ENCODE measurements around the gene ULBP1.
"Not testable (repeated sequence)": the region's sequence is repeated elsewhere in the genome, so short reads cannot be mapped to it uniquely, and the experiment has no call there.

ULBP1 gene

DNA sequence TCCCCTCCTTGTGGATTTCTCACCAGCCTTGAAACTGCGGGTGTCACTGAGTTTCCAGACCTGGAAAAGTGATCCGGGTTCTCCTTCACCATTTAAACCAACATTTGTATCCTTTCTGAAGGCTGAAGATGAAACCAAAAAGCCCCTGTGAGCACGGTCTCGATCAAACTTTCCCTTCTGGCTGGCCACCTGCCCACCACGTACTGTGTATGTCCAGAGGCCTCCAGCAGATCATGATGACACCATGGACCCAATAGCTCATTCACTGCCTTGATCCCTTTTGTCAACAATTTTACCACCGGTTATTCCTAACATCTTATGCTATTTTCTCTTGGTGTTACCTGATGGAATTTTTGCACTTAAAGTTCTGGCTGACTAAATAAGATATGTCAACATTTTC lies 15.6 kb downstream of the ULBP1 start:
- DNase-seq, result no peak

DNA sequence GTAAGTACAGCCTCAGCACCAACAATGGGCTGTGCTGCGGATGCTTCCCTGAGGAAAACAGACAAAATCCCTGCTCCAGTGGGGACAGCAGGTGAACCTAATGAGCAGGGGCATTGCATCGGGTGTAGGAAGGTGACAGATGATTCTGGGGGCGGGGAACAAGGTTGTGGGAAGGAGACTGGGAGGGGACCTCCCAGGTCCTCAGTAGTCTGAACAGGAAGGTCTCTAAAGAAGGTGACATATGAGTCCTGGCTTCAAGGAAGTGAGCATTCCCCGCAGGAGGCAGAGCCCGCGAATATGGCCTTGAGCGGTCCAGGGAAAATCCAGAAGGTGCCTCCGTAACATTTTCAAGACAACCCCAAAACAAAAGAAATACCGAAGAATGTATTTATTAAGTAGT lies 19.4 kb downstream of the ULBP1 start:
- no peak for DNase-seq

DNA sequence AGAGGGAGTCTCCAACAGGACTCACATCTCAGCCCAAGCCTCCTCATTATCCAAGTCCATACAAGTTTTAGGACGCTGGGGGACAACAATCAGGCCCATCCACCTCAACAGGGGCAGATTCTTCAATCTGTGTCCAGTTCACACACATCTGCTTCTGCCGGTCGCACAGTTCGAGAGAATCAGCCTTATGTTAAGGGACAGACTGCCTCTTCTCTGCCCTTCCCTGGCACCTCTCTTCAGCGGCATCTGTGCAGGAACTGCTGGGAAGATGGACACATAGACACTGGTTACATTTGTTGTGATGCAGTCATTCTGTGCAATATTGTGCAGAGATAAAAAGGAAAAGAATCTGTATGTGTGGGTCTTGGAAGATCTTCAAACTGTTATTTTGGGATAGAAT lies 21.0 kb downstream of the ULBP1 start:
- DNase-seq, result no peak

DNA sequence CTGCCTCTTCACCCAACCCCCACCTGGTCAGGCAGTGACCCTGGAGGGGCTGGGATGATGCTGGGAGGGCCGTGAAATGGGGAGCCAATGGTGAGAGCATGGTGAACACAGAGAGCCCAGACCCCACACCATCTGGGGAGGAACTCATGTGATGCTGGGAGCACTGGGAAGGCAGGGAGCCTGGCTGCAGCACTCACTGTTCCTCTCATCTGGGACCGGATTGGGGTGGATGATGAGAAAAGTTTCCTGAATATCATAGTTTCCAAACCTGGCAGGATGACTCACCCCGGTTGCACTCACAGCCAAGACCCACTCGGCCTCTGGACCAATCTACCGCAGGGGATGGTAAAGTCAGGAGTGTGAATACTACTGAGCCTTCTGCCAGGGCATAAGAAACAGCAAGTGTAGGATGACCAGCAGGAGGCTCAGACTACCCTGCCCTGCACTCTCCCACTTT lies 21.8 kb downstream of the ULBP1 start:
- no peak for DNase-seq

DNA sequence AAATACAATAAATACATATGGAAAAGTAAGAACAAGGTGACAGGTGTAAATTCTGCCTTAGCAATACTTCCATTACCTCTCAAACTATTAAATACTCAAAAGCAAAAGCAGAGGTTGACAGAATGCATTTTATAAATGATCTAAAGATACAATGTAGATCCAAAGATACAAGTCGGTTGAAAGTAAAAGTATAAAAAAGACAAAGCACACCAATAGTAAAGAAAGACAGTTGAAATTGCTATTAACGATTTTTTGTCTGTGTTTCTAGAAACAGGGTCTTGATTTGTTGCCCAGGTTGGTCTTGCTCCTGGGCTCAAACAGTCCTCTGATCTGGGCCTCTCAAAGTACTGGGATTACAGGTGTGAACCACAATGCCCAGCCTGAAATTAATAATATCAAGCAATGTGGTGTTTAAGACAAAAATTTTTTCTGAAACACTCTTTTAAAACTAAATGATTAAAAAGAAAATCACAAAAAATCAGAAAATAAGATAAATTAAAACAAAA lies 23.9 kb downstream of the ULBP1 start:
- no peak for DNase-seq

DNA sequence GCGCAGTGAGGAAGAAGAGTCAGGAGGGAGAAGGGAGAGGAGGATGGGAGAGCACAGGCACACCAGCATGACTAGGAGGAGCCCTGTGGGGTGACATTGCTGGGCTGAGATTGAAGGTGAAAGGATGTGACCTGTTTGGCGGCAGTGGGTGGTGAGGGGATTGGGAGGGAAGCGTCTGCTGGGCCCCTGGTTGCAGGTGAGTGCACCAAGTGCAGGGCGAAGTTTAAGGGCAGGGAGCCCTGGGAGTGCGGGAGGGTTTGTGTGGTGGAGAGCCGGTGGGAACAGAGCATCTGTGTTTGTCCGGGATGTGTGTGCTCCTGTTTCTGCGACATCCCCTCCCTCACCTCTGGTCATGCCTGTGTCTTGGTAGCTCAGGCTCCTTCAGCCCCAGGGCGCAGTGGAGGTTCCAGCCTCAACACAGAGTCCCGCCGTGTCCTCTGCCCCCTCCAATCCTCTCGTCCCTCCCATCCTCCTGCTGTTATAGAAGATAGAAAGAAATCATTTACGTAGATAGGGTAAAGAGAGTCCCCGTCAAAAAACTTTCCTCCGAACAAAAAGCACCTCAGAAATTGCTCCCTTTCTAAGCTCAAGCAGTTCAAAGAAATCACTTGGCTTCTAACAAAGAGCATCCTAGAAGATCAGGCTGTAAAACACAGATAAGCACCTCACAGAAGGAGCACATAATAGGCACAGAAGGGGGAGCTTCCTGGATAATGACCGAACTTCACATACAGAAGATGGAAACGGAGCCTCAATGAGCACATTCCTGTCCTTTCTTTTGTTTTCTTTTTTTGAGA lies 25.0 kb downstream of the ULBP1 start:
- DNase-seq, result no peak

DNA sequence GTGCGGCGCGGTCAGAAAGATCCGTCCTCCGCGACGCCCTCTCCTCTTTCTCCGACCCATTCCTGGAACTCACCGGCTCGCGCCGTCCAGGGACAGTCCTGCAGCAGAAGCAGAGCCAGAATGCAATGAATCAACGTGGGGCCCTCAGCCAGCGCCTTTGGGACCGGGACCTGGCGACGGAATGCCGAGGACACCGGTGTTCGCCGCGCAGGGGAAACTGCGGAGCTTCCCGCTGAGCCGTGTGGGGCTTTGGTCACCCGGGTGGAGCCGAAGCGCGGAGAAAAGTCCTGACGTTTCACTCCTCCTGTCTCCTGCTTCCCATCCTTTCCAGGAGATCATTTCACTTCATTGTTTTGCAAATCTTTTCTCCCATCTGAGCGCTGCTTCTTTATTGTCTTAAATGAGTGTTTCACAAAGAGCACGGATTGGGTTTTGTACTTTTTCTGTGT lies 26.5 kb downstream of the ULBP1 start:
- DNase-seq, result no peak

DNA sequence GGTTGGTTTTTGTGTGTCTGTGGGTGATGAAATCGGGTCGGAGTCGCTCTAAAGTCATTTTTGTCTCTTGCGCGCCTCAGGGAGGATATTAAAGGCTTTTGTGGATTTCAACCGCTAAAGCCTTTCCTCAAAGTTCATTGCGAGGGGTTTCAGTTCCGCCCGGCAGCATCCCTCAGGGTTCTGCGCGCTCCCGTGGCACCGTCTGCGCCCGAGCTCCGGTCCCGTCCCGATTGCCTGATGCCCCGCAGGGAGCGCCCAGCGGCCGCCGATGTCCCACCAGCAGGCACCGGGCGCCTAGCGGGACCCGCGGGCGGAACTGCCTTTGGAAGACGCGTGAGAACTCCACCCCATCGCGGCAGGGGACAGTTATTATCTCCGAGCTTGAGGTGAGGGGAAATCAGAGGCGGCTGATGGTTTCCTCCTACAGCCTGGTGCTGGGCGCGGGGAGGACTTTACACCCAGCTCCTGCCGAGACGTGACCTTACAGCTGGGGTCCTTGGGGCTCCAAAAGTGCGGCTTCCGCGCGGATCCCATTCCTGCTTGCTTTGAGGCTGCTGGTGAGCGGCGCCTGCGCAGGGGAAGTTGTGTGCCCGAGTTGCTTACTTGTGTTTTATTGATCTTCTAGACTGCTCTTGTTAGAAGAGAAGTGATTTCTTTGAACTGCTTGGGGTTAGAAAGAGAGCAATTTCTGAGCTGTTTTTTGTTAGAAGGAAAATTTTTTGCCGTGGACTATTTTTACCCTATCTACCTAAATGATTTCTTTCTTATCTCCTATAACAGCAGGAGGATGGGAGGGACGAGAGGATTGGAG lies 27.1 kb downstream of the ULBP1 start:
- DNase-seq, result peak; percentile 31

DNA sequence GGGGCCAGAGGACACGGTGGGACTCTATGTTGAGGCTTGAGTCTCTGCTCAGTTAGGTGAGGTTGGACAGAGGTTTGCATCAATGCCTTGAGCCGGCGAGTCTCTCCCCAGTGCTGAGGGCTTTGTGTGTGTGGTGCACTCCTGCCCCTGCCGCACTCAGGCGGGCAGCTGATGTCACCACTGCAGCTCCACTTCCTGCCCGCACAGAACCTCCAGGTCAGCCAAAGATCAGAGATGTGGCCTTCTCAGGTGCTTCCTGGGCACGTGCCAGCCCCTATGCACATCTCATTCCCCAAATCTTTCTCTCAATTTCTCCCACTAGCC lies 27.7 kb downstream of the ULBP1 start:
- not testable (repeated sequence) for DNase-seq

DNA sequence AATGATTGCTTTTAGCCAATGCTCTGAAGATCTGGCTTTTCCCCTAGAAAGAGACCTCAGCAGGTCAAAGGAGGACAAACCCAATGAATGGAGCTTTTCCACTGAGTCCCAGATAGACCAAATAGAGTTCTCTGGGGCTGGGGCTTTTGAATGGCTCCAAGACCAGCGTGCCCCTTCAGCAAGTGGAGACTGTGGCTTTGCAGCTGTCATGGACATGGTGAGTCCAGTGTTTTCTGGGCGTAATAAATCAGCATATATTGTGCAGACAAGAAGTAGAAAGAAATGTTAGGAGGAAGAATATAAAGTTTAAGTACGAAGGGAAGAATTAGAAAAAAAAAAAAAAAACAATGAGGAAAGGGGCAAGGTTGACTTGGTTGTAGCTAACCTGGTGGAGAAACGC lies 28.1 kb downstream of the ULBP1 start:
- DNase-seq, result no peak

DNA sequence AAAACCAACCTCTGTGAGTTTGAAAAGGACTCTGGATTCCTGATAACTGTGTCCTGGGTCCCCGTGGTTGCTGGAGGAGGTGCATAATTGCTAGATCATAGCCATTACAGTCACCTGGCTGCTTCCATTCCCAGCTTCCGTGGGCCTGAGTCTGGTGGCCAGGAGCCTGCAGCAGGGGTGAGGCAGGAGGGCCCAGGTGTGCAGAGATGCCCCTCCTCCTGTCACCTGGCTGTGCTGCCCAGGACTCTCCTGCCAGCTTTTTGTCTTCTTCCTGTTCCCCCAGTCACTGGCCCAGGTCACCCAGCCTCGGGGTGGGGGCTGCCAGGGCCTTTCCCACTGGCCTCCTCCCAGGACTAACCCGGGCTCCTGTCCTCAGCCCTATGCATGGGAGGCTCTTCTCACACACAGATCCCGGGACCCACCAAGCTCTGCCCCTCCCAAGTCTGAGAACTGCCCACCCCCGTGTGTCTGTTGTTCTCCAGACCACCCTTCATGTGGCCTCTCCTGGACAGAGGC lies 31.6 kb downstream of the ULBP1 start:
- no peak for DNase-seq

DNA sequence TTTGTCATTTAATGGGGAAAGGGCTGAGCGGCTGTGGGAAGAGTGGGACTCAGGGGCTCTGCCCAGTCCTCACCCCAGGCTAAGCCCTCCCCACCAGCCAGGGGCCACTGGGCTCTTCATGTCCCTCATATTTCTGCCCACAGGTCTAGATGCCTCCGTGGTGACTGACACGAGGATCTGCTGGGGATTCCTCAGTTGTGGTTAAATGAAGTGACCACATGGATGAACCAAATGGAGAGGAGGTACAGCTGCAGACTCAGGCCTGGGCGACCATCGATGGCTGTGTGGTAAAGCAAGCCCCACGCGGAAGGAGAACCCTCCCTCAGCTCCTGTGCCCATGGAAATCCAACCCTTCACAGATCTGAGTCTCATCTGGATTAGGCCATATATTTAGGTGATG lies 32.2 kb downstream of the ULBP1 start:
- DNase-seq, result no peak

DNA sequence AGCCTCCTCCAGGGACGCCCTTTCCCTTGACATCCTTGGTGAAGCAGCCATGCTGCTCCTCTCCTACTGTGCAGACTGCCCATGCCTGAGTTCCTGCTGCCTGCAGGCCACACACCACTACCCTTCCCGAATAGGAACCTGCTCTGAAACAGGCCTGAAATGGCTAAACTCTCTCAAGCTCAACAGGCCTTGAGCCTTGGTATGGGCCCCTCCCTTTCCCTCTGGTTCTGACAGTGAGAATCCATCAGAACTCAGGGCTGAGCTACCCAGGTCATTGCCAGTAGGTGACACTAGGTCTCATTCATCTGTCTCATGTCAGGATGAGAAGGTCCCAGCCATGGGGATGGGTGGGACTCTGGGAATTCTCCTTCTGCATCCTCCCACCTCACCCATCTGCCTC lies 35.9 kb downstream of the ULBP1 start:
- DNase-seq, result no peak

DNA sequence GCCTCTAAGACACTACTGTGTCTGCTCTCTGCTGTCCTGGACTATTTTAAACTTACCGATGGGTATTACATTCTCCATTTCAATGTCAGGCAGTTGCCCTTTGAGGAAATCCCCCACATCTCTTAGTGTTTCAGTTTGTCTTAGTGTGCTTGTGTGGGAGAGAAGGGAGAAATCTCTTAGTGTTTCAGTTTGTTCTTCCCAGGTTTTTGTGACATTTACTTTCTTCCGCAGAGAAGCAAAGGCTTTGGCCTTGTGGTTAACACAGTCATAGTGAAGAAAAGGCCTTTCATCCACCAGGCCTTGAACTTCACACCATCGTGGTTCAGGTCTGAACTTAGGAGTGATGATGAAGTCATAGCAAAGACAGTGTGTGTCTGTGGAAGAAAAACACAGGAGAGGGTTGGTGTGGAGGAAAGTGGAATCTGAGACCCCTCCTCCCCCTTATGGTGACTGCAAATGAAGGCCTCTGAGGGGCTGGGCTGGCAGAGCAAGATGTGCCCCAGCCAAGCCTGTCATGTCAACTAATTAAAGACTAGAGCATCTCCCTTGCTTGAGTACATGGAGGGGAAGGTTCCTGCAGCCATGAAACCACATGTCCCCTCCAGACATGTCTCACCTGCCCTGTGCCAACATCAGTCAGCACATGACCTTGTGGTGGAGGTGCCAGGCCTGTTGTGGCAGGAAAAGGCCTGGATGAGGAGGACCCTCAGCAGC lies 37.7 kb downstream of the ULBP1 start:
- no peak for DNase-seq

DNA sequence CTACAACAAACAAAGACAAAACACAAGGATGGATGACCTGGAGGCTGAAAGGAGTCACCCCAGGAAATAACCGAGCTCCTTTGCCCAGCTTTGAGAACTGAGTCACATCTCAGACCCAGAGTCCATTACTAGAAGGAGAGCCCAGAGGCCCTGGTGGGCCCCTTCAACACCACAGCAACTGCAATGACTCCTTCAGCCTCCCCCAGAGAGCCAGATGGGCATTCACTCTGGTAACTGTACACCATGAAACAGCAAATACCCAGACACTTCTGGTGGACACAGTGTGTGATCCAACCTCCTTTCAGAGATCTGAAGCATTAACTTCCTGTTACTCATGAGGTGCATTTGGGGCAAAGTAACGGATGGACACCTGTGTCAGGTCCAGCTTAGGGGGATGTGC lies 39.0 kb downstream of the ULBP1 start:
- DNase-seq, result no peak

DNA sequence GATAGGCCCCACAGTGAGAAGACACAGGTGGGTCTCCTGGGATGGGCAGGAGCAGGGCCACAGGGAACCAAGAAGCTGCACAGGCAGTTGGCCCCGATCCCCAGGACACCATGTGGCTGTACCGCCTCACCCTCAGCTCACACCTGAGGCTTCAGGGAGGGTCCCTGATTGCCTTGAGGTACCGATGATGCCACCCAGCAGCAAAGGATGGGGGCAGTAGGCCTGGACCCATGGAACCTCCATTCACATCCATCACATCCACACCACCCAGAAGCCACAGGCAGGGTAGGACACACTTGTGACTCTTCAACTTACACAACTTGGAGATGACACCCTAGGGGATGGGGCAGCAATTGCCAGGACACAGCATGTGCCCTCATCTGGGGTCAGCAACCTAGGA lies 39.9 kb downstream of the ULBP1 start:
- DNase-seq, result not testable (repeated sequence)

DNA sequence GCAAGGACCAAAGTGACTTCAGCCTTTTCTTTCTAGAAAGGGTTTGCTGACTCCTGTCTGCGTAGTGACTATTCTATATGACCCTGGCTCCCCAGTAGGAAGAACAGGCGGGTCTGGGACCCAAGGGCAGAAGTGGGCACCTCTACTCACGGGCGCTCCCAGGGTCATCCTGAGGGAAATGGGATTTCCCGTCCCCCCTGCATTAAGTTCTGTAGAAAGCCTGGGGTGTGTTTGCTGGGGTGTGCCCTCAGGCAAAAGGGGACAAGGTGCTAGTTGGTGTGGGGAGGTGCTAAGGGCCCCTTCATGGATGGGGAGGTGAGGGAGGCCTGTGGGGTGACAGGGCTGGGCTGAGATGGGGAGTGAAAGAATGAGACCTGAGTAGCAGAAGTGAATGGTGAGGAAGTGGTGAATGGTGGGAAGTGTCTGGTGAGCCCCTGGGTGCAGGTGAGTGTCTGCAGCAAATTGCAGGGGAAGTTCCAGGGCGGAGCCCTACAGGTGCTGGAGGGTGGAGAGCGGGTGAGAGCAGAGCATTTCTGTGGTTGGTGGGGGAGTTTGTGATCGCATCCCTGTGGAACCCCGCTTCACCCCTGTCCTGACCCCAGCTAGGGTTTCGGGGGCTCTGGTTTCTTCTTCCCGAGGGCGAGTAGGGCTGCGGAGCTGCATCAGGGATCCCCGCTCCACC lies 40.5 kb downstream of the ULBP1 start:
- DNase-seq, result peak; percentile 44

DNA sequence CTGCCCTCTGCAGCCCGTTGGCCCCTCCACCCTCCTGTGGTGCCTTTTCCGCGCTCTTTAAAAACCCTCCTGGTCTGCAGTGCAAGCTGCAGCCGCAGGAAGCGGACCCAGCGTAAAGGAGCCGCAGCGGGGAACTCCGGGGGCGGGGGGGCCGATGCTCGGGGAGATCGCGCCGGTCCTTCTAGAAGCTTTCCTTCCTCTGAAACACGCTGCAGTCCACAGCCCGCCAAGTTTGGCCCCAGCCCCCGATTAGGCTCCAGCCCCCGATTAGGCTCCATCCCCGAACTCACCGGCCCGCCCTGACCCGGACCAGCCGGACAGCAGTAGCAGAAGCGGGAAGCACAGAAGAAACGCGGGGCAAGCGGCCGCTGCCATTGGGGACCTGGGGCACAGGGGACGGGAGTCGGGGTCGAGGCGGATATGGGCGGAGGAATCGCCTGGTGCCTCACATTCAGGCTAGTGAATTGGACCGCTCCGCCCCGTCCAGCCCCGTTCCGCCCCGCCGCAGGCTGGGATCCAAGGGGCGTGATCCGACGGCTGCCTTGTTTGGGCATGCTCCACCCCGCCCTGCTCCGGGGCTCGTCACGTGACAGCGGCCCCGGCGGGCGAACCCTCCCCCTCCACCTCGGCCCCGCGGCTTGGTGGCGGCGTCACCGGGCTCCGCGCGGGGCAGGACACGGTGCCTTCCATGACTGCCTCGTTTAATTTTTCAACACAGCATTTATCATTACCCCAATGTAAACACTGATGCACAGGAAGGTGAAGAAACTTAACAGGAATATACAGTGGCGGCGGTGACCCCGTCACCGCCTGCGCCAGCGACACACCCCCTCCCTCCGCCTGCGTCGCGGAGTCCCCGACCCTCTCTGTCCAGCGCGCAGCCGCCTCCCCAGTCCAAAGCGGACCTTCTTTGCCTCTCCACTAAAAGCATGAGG lies 41.3 kb downstream of the ULBP1 start:
- peak; percentile 88 for DNase-seq

DNA sequence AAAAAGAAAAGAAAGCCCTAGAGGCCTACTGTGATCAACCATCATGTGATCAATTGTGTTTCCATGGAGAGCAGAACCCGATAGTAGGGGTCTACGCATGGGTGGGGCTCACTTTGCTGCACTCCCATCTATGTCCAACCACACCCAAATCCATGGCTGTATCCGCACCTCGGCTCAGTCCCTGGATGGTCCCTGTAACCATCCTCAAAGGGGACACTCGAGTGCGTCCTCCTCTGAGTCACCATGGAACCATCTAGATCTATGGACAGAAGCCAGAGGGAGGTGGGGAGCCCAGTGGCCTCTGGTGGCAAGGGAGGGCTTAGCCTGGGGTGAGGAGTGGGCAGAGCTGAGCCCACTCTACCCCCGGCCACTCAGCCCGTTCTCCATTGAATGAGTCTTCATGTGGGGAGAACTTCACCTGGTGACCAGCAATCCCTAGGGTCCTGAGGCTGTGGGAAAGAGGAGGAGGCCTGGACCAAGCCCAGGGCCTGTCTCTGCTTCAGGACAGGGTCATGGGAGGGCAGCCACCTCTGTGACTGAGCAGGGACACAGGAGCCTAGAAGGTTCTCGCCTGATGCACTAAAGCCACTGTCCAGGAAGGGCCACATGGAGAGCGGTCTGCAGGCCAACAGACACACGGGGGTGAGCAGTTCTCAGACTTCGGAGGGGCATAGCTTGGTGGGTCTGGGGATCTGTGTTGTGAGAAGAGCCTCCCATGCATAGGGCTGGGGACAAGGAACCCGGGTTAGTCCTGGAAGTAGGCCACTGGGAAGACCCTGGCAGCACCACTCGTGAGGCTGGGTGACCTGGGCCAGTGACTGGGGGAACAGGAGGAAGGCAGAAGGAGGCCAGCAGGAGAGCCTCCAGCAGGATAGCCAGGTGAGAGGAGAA lies 42.3 kb downstream of the ULBP1 start:
- no peak for DNase-seq

DNA sequence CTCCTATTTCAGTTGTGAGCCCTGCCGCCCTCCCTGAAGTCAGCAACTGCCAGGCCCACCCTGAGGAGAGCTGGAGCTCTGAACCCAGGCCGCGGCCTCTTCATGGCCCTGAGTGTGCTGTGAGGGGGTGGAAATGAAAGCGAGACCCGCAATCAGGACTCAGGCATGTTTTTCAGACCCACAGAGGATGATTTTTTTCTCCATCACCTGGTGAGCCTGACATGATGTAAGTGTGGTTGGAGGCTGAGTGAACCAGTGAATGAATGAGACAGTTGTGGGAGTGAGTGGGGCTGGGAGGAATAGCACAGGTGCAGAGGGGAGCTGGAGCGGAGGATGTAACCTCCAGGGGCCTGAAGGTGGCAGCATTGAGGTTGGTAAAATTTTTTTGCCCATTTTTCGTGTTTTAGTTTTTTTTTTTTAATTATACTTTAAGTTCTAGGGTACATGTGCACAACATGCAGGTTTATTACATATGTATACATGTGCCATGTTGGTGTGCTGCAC lies 43.3 kb downstream of the ULBP1 start:
- DNase-seq, result peak; percentile 41

Measured in activated CD8-positive, alpha-beta memory T cell treated with anti-CD3 and anti-CD28 coated beads, Interleukin-2, amount 50 U/mL, for 4 hours (primary cell).